SK-N-MC (cell line): Measurements from ENCODE around the gene CDK8.
"Not testable (repeated sequence)": the region's sequence is repeated elsewhere in the genome, so short reads cannot be mapped to it uniquely, and the experiment has no call there.

Experiments
- DNase-seq: peaks from one replicate; pipeline ENCODE4 v3.0.0-alpha.2; 2011; ENCODE audit warnings: low read depth, low spot score
- H3K27ac ChIP-seq: fragments of 200-600 bp; sonication (generic); 2 replicates; pipeline ENCODE4 v1.5.1; 2016; ENCODE audit warnings: mixed run types
- H3K36me3 ChIP-seq: fragments of 200-600 bp; sonication (generic); 2 replicates; pipeline ENCODE4 v1.6.1; 2017; ENCODE audit warnings: antibody characterized with exemption, low read length, mixed read lengths; ENCODE audit not compliant: insufficient read depth
- H3K4me3 ChIP-seq: fragments of 200-600 bp; sonication (generic); 2 replicates; pipeline ENCODE4 v1.5.1; 2016
- H3K9ac ChIP-seq: fragments of 200-600 bp; sonication (generic); 2 replicates; pipeline ENCODE4 v1.8.0; 2017; ENCODE audit warnings: mixed run types, mixed read lengths; ENCODE audit not compliant: insufficient read length
- H3K9me3 ChIP-seq: fragments of 200-600 bp; sonication (generic); 2 replicates; pipeline ENCODE4 v1.6.1; 2017; ENCODE audit warnings: low read depth, mild to moderate bottlenecking, antibody characterized with exemption, low read length, moderate library complexity, mixed read lengths
- EZH2 ChIP-seq: fragments of 200-600 bp; sonication (generic); IDR thresholded peaks from one replicate; pipeline ENCODE4 v1.6.1; 2017; ENCODE audit warnings: antibody characterized with exemption
- FOXP2 ChIP-seq: optimal IDR thresholded peaks from 2 replicates; pipeline ENCODE3; 2011; ENCODE audit warnings: mild to moderate bottlenecking, moderate library complexity; ENCODE audit not compliant: insufficient read depth; ENCODE audit errors: extremely low read length, control extremely low read depth
- POLR2AphosphoS5 ChIP-seq: IDR thresholded peaks from 2 replicates; pipeline ENCODE4 v1.6.1; 2012; ENCODE audit warnings: mild to moderate bottlenecking, low read depth, low read length, borderline replicate concordance

The CDK8 gene

GRCh38 chr13:26247608-26248007 is 6.3 kb upstream of the CDK8 start:
- Histone ChIP-seq H3K9ac (no peak overlapping the region), H3K27ac (no peak overlapping the region), H3K4me3 (no peak overlapping the region), H3K36me3 (no peaks in the 10 kb centered on the region), H3K9me3 (no peaks in the 10 kb centered on the region; the same call in 1 of the 2 replicates)
- DNase-seq = no peak
- TF ChIP-seq EZH2 (no peak), FOXP2 (no peak), POLR2AphosphoS5 (no peak)

- Histone ChIP-seq H3K4me3 (no peak overlapping the region), H3K36me3 (no peaks in the 10 kb centered on the region), H3K27ac (no peak overlapping the region), H3K9me3 (no peaks in the 10 kb centered on the region), H3K9ac (no peak overlapping the region)
- TF ChIP-seq POLR2AphosphoS5 (no peak), EZH2 (no peak), FOXP2 (no peak)
- no peak for DNase-seq
These were observed 4.4 kb upstream of the CDK8 start for GRCh38 chr13:26249551-26249950.

DNA sequence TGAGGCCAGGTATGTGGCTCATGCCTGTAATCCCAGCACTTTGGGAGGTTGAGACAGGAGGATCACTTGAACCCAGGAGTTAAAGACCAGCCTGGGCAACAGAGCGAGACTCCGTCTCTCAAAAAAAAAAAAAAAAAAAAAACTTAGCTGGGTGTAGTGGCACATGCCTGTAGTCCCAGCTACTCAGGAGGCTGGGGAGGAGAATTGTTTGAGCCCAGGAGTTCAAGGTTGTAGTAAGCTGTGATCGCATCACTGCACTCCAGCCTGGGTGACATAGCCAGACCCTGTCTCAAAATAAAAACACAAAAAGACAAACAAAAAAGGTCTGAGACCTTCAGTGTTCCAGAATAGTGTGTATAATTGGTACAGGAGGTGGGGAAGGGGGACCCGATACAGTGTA is 1.9 kb upstream of the CDK8 start:
- not testable (repeated sequence) for H3K9ac ChIP-seq, H3K36me3 ChIP-seq, DNase-seq, H3K4me3 ChIP-seq, H3K9me3 ChIP-seq, H3K27ac ChIP-seq

DNA sequence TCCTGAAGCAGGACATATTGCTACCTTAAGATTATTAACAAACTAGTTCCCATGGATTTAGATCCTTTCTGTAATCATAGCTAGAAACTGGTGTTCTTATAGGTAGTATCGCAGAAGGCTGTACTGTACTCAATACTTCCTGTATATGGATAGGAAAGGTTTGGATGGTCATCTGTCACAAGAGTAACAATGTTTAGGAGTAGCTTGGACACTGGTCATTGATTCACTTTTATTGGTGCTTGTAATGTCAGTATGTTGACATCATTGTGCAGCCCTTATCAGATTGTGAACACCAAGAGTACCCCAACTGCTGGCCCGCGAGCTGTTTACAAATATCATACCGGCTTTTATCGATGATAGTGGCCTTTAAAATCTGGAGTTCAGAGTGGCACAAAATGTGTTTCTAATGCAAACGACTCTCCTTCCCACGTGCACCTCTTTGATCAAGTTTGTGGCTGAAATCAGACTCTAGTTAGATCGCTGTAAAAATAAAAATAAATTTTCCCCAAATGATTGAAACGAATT is 605 bp upstream of the CDK8 start:
- Histone ChIP-seq H3K4me3 (peak overlapping the region; percentile 89), H3K36me3 (no peaks in the 10 kb centered on the region), H3K9ac (peak overlapping the region; percentile 89), H3K9me3 (no peaks in the 10 kb centered on the region), H3K27ac (peak overlapping the region; percentile 91)
- TF ChIP-seq EZH2 = no peak
- no peak for TF ChIP-seq FOXP2
- no peak for TF ChIP-seq POLR2AphosphoS5
- DNase-seq = no peak

GRCh38 chr13:26254583-26255111 is 718 bp downstream of the CDK8 start:
- TF ChIP-seq FOXP2 = no peak
- no peak for TF ChIP-seq POLR2AphosphoS5
- no peak for DNase-seq
- H3K4me3 ChIP-seq = peak overlapping the region; percentile 89
- no peaks in the 10 kb centered on the region for H3K9me3 ChIP-seq
- H3K36me3 ChIP-seq = no peaks in the 10 kb centered on the region
- H3K27ac ChIP-seq = no peak overlapping the region
- H3K9ac ChIP-seq = peak overlapping the region; percentile 89

DNA sequence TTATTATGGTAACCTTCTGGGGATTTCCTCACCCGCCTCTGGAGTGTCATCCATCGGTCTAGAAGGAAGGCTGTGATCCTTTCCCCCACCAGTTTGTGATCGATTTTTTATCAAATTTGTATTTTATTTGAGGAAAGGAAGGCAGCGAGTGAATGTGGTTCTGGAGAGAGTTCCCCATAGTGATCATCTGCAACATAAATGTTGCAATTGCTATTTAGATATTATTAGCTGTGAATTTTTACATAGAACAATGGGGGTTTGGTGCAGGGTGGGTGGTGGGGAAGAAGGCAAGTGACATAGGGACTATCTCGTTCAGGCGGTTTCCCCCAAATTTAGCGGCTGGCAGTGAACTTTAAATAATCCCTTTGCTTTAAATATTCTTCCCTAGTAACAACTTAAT is 1.2 kb downstream of the CDK8 start:
- TF ChIP-seq EZH2 = no peak
- no peak for TF ChIP-seq FOXP2
- no peak for TF ChIP-seq POLR2AphosphoS5
- H3K36me3 ChIP-seq = no peaks in the 10 kb centered on the region
- H3K9ac ChIP-seq = peak overlapping the region; percentile 89
- H3K4me3 ChIP-seq = peak overlapping the region; percentile 89
- no peak overlapping the region for H3K27ac ChIP-seq
- no peak for DNase-seq
- H3K9me3 ChIP-seq = no peaks in the 10 kb centered on the region

DNA sequence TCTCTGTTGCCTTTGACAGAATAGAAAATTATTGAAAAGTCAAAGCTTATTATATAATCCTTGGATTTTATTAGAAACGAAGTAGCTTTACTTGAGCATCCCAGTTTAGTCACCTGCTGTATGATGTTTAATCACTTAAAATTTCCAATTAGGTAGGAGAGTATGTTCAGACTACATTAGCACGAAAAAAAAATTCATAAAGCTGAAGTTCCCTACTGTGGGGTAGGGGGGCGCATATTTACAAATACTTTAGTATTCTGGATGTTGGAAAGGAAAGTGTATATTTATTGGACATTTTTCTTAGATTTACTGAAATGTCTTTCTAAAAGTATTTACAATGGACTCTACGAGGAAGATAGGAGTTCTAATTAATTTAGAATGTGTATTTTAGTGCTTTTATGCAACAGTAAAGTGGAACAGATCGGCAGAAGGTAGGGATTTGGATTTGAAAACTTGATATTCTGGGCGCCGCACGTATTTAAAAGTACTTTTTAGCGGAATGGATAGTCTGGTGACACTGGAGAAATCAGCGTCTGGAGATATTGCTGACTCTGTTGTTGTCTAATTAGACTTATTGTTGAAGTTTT is 1.9 kb downstream of the CDK8 start:
- Histone ChIP-seq H3K9ac (peak overlapping the region; percentile 89), H3K4me3 (peak overlapping the region; percentile 89), H3K36me3 (no peaks in the 10 kb centered on the region), H3K9me3 (no peaks in the 10 kb centered on the region), H3K27ac (no peak overlapping the region)
- TF ChIP-seq FOXP2 (no peak), POLR2AphosphoS5 (no peak)
- DNase-seq = no peak

DNA sequence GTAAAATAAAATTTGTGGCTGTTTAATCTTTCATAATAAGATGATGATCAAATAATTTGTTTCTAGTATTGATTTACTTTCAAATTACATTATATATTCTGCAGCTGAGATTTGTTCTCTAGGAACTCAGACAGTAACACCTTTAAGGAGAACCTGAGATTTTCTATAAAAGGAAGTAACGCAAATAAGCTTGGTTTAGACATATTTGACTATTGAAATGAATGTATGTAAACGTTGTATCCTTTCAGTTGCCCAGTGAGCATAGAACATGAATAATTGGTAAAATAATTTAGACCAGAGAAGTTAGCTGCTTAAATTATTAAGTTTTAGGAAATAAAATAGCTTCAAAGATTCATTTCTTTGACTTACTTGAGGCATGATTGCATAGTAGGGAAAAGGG is 3.1 kb downstream of the CDK8 start:
- Histone ChIP-seq H3K9me3 (no peaks in the 10 kb centered on the region), H3K9ac (peak overlapping the region; percentile 43), H3K36me3 (no peaks in the 10 kb centered on the region), H3K4me3 (peak overlapping the region; percentile 89), H3K27ac (no peak overlapping the region)
- DNase-seq = no peak
- TF ChIP-seq FOXP2 = no peak
- TF ChIP-seq EZH2 = no peak
- no peak for TF ChIP-seq POLR2AphosphoS5

DNA sequence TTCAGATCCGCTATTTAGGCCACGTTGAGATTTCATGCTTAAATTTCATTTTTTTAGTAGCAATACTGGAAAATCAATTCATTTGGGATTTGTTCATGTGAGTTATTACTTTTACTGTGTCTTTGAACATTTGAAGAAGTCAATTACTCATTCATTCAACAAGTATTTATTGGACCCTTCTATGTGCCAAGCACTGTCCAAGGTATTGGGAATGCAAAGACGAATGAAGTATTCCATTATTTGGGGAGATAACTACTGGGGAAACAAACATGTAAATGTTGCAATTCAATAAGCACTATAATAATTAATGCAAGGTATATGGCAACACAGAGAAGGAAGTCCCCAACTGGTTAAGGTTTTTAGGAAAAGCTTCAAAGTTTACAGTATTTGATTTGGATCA is 5.7 kb downstream of the CDK8 start:
- H3K9me3 ChIP-seq = no peaks in the 10 kb centered on the region
- no peak overlapping the region for H3K4me3 ChIP-seq
- DNase-seq = no peak
- no peak overlapping the region for H3K27ac ChIP-seq
- no peak for TF ChIP-seq EZH2
- no peak for TF ChIP-seq FOXP2
- no peak for TF ChIP-seq POLR2AphosphoS5
- no peak overlapping the region for H3K9ac ChIP-seq
- no peaks in the 10 kb centered on the region for H3K36me3 ChIP-seq

- no peaks in the 10 kb centered on the region for H3K9me3 ChIP-seq
- H3K27ac ChIP-seq = no peak overlapping the region
- H3K9ac ChIP-seq = no peak overlapping the region
- no peak for DNase-seq
- H3K4me3 ChIP-seq = no peak overlapping the region
- H3K36me3 ChIP-seq = no peaks in the 10 kb centered on the region
- no peak for TF ChIP-seq POLR2AphosphoS5
- no peak for TF ChIP-seq FOXP2
- TF ChIP-seq EZH2 = no peak
These were observed 8.2 kb downstream of the CDK8 start for GRCh38 chr13:26262156-26262555.
